ENCODE data around the gene RFC2. TPM values are rescaled to one million over a fixed set of nuclear protein-coding genes. Genes with fewer than 3 reads are reported as not detected.
A peak's percentile ranks its signal among the peaks of the same experiment; 100 is the strongest.

The RFC2 gene
- total and polyA plus RNA-seq, 2 donors (not counting 1 experiment from before 2014, with no cell fraction given) = 9.9 to 19.6 TPM

DNA sequence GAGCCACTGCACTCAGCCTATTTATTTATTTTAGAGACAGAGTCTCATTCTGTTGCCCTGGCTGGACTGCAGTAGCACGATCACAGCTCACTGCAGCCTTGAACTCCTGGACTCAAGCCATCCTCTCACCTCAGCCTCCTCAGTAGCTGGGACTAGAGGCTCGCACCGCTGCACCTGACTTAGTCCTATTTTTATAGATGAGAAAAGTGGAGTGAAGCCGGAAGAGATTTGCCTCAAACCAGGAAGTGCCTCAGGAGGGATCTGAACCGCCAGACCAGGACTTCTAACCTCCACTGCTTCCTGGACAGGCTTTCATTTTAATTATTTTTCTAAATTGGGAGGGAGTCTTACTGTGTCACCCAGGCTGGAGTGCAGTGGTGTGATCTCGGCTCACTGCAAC, 17.5 kb upstream of the RFC2 start:
- Histone ChIP-seq H3K9ac (ENCODE audit: insufficient read depth, low read length) (no peak overlapping the region), H3K4me3 (replicated peaks in 1 of 4; ENCODE audit: control extremely low read depth in 1 of 4, insufficient read depth in 1 of 4, low read depth in 3 of 4, low read length in 4 of 4) (no peak overlapping the region), H2AFZ (ENCODE audit: low read length) (no peak overlapping the region), H4K20me1 (ENCODE audit: control insufficient read depth, extremely low read depth, insufficient read depth, low read length) (no peaks in the 10 kb centered on the region), H3K79me2 (ENCODE audit: control insufficient read depth, insufficient read depth, low read length) (no peaks in the 10 kb centered on the region), H3K4me1 (ENCODE audit: control insufficient read depth, extremely low read depth, insufficient read depth, low read length) (peaks cover 7% of the 10 kb centered on the region), H3K9me3 (ENCODE audit: control insufficient read depth, insufficient read depth, low read depth, low read length) (no peaks in the 10 kb centered on the region), H3K27me3 (ENCODE audit: control insufficient read depth, insufficient read depth, low read length) (no peaks in the 10 kb centered on the region), H3K36me3 (ENCODE audit: control insufficient read depth, insufficient read depth, low read length) (no peaks in the 10 kb centered on the region), H3K27ac (ENCODE audit: insufficient read depth, low read length) (peak overlapping the region; percentile 99), H3K4me2 (ENCODE audit: extremely low read depth, insufficient read depth, low read length) (no peak overlapping the region)
- TF ChIP-seq, protein P1, sequence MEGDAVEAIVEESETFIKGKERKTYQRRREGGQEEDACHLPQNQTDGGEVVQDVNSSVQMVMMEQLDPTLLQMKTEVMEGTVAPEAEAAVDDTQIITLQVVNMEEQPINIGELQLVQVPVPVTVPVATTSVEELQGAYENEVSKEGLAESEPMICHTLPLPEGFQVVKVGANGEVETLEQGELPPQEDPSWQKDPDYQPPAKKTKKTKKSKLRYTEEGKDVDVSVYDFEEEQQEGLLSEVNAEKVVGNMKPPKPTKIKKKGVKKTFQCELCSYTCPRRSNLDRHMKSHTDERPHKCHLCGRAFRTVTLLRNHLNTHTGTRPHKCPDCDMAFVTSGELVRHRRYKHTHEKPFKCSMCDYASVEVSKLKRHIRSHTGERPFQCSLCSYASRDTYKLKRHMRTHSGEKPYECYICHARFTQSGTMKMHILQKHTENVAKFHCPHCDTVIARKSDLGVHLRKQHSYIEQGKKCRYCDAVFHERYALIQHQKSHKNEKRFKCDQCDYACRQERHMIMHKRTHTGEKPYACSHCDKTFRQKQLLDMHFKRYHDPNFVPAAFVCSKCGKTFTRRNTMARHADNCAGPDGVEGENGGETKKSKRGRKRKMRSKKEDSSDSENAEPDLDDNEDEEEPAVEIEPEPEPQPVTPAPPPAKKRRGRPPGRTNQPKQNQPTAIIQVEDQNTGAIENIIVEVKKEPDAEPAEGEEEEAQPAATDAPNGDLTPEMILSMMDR (conservative IDR thresholded peaks at IDR 0.05 in 1 of 2, IDR thresholded peaks at IDR 0.05 in 1 of 2; ENCODE audit: low read depth in 1 of 2, low read length in 2 of 2) = no peak
- no peak for TF ChIP-seq EZH2 (IDR thresholded peaks at IDR 0.05; ENCODE audit: low read length, missing control alignments)
- DNase-seq (ENCODE audit: low read depth in 2 of 2) = no peak

GRCh38 chr7:74269757-74270277, 15.6 kb upstream of the RFC2 start:
- H3K36me3 ChIP-seq (ENCODE audit: control insufficient read depth, insufficient read depth, low read length) = no peaks in the 10 kb centered on the region
- peak overlapping the region; percentile 14 for H2AFZ ChIP-seq (ENCODE audit: low read length)
- no peaks in the 10 kb centered on the region for H3K9me3 ChIP-seq (ENCODE audit: control insufficient read depth, insufficient read depth, low read depth, low read length)
- peak overlapping the region; percentile 20 for H3K9ac ChIP-seq (ENCODE audit: insufficient read depth, low read length)
- peak overlapping the region; percentile 27 to 57 (median 39) for H3K4me3 ChIP-seq (replicated peaks in 1 of 4; ENCODE audit: control extremely low read depth in 1 of 4, insufficient read depth in 1 of 4, low read depth in 3 of 4, low read length in 4 of 4)
- H3K27ac ChIP-seq (ENCODE audit: insufficient read depth, low read length) = peak overlapping the region; percentile 44
- H3K79me2 ChIP-seq (ENCODE audit: control insufficient read depth, insufficient read depth, low read length) = no peaks in the 10 kb centered on the region
- TF ChIP-seq EZH2 (IDR thresholded peaks at IDR 0.05; ENCODE audit: low read length, missing control alignments) = no peak
- TF ChIP-seq, protein P1 (conservative IDR thresholded peaks at IDR 0.05 in 1 of 2, IDR thresholded peaks at IDR 0.05 in 1 of 2; ENCODE audit: low read depth in 1 of 2, low read length in 2 of 2) = no peak
- H3K27me3 ChIP-seq (ENCODE audit: control insufficient read depth, insufficient read depth, low read length) = no peaks in the 10 kb centered on the region
- peaks cover 7% of the 10 kb centered on the region for H3K4me1 ChIP-seq (ENCODE audit: control insufficient read depth, extremely low read depth, insufficient read depth, low read length)
- H4K20me1 ChIP-seq (ENCODE audit: control insufficient read depth, extremely low read depth, insufficient read depth, low read length) = no peaks in the 10 kb centered on the region
- H3K4me2 ChIP-seq (ENCODE audit: extremely low read depth, insufficient read depth, low read length) = peak overlapping the region; percentile 49
- DNase-seq (ENCODE audit: low read depth in 2 of 2) = peak; percentile 78

DNA sequence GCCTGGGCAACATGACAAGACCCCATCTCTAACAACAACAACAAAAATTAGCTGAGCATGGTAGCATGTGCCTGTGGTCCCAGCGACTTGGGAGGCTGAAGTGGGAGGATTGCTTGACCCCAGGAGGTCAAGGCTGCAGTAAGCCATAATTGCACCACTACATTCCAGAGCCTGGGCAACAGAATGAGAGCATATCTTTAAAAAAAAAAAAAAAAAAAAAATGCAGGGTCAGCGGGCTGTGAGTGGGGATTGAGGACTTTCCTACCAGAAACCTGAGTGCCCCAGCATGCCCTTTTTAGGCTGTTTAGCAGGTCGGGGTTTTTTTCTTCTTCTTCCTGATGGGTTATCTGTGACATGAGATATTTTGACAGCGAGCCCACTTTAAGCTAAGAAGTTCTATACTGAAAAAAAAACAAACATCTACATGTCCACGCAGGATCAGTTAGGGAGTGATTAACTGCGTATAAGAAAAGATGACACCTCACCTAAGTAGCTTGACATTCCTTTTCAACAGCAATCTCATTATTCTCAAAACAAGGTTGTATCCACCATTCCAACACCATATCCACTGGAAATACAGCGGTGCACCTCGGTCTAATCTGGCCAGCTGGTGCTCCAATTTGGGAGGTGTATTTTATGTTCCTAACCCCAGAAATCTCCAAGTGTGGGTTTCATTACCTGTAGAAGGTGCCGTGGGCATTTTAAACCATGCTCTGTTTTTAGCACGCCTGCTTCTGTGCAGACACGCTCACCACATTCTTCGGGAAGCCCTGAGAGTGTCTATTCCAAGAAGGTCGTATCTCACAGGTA, 13.8 kb upstream of the RFC2 start:
- no peak for DNase-seq (ENCODE audit: low read depth in 2 of 2)
- peaks cover 9% of the 10 kb centered on the region for H3K4me1 ChIP-seq (ENCODE audit: control insufficient read depth, extremely low read depth, insufficient read depth, low read length)
- H3K27ac ChIP-seq (ENCODE audit: insufficient read depth, low read length) = no peak overlapping the region
- H3K36me3 ChIP-seq (ENCODE audit: control insufficient read depth, insufficient read depth, low read length) = no peaks in the 10 kb centered on the region
- no peak overlapping the region for H3K4me3 ChIP-seq (replicated peaks in 1 of 4; ENCODE audit: control extremely low read depth in 1 of 4, insufficient read depth in 1 of 4, low read depth in 3 of 4, low read length in 4 of 4)
- no peaks in the 10 kb centered on the region for H3K9me3 ChIP-seq (ENCODE audit: control insufficient read depth, insufficient read depth, low read depth, low read length)
- no peak overlapping the region for H2AFZ ChIP-seq (ENCODE audit: low read length)
- TF ChIP-seq, protein P1 (conservative IDR thresholded peaks at IDR 0.05 in 1 of 2, IDR thresholded peaks at IDR 0.05 in 1 of 2; ENCODE audit: low read depth in 1 of 2, low read length in 2 of 2) = no peak
- TF ChIP-seq EZH2 (IDR thresholded peaks at IDR 0.05; ENCODE audit: low read length, missing control alignments) = no peak
- H3K79me2 ChIP-seq (ENCODE audit: control insufficient read depth, insufficient read depth, low read length) = no peaks in the 10 kb centered on the region
- H4K20me1 ChIP-seq (ENCODE audit: control insufficient read depth, extremely low read depth, insufficient read depth, low read length) = no peaks in the 10 kb centered on the region
- no peak overlapping the region for H3K9ac ChIP-seq (ENCODE audit: insufficient read depth, low read length)
- H3K27me3 ChIP-seq (ENCODE audit: control insufficient read depth, insufficient read depth, low read length) = no peaks in the 10 kb centered on the region
- H3K4me2 ChIP-seq (ENCODE audit: extremely low read depth, insufficient read depth, low read length) = no peak overlapping the region
